ENCODE results near the gene UNK.

DNA sequence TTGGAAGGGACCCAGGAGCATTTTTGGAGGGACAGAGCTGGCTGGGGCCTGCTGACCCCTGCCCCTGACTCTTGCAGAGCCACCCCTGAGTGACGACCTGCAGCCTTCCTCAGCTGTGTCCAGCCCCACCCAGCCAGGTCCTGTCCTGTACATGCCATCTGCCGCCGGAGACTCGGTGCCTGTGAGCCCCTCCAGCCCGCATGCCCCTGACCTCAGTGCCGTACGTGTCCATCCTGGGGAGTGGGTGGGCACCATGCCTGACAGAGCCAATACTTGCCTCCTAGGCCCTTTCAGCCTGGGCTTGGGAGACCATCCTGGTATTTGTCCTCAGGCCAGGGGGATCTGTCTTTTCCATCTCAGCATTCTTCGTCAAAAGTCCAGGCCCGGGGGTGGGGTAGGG, 32.1 kb downstream of the UNK start:
- TF ChIP-seq, protein P1, sequence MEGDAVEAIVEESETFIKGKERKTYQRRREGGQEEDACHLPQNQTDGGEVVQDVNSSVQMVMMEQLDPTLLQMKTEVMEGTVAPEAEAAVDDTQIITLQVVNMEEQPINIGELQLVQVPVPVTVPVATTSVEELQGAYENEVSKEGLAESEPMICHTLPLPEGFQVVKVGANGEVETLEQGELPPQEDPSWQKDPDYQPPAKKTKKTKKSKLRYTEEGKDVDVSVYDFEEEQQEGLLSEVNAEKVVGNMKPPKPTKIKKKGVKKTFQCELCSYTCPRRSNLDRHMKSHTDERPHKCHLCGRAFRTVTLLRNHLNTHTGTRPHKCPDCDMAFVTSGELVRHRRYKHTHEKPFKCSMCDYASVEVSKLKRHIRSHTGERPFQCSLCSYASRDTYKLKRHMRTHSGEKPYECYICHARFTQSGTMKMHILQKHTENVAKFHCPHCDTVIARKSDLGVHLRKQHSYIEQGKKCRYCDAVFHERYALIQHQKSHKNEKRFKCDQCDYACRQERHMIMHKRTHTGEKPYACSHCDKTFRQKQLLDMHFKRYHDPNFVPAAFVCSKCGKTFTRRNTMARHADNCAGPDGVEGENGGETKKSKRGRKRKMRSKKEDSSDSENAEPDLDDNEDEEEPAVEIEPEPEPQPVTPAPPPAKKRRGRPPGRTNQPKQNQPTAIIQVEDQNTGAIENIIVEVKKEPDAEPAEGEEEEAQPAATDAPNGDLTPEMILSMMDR (conservative IDR thresholded peaks at IDR 0.05) = no peak
- no peak for TF ChIP-seq EZH2 (IDR thresholded peaks at IDR 0.05; ENCODE audit: low read depth)
